ENCODE results near the gene PRPF6. TPM values are rescaled to one million over a fixed set of nuclear protein-coding genes. Genes with fewer than 3 reads are reported as not detected.

Gene PRPF6
- polyA plus RNA-seq, 3 donors: 29.1 to 47.7 (median 34.5) TPM

- Histone ChIP-seq H3K27ac (ENCODE audit: low read depth in 1 of 2, low read length in 2 of 2) (no peak overlapping the region), H2AFZ (ENCODE audit: insufficient read depth, low read depth, low read length, poor library complexity, severe bottlenecking) (no peak overlapping the region), H3K36me3 (replicated peaks in 1 of 2; ENCODE audit: control insufficient read depth in 1 of 2, insufficient read depth in 2 of 2, low read length in 2 of 2) (peaks cover 40 to 56% of the 10 kb centered on the region in 2 donors), H3K27me3 (ENCODE audit: control insufficient read depth in 2 of 2, insufficient read depth in 2 of 2, low read length in 2 of 2) (peaks cover 0 to 5% of the 10 kb centered on the region in 2 donors), H3K79me2 (ENCODE audit: insufficient read depth, low read length) (peaks cover 23% of the 10 kb centered on the region), H3K9ac (ENCODE audit: insufficient read depth, low read length, poor library complexity, severe bottlenecking) (no peak overlapping the region), H3K4me3 (replicated peaks in 1 of 3; ENCODE audit: low read depth in 2 of 3, low read length in 3 of 3) (no peak overlapping the region), H3K4me2 (replicated peaks; ENCODE audit: extremely low read depth, low read length, poor library complexity, severe bottlenecking) (no peak overlapping the region), H3K4me1 (ENCODE audit: control insufficient read depth in 1 of 2, insufficient read depth in 2 of 2, low read length in 2 of 2) (peaks cover 29 to 39% of the 10 kb centered on the region in 2 donors), H4K20me1 (ENCODE audit: insufficient read depth, low read length) (no peaks in the 10 kb centered on the region), H3K9me3 (replicated peaks in 1 of 2; ENCODE audit: control insufficient read depth in 1 of 2, insufficient read depth in 1 of 2, low read length in 2 of 2) (no peaks in the 10 kb centered on the region)
- H3K27ac Mint-ChIP-seq: peak overlapping the region in 1 of 7 donors; percentile 37
- no peak overlapping the region for H3K4me3 Mint-ChIP-seq
- DNase-seq: no peak
- H3K36me3 Mint-ChIP-seq: peaks cover 47 to 52% of the 10 kb centered on the region in 2 donors
- no peaks in the 10 kb centered on the region for H3K9me3 Mint-ChIP-seq
- H3K27me3 Mint-ChIP-seq (ENCODE audit: low read depth in 3 of 3): peaks cover 0 to 7% (median 7%) of the 10 kb centered on the region in 3 donors
- no peak for TF ChIP-seq CTCF (IDR thresholded peaks at IDR 0.05)
- 95% methylated on average over 13 of the region's 14 CpGs for WGBS (ENCODE audit: insufficient coverage)
- peaks cover 32% of the 10 kb centered on the region for H3K4me1 Mint-ChIP-seq
- intact Hi-C loops (cut with micrococcal nuclease): loop anchor here (5.0 to 10.0 kb wide), 3 partner anchors 79 to 1838 kb away; partner anchors contain the start of genes PSMA7 (in 1 of the 2), PTK6 (in 1 of the 2), SS18L1 (in 1 of the 2) and TCEA2 (in 1 of the 2)
Observed at GRCh38 chr20:63982937-63983336, 2.0 kb downstream of the PRPF6 start.

GRCh38 chr20:64000906-64001305 lies 20.0 kb downstream of the PRPF6 start:
- 97% methylated on average over 10 of the region's 12 CpGs for WGBS (ENCODE audit: insufficient coverage)

More at GRCh38 chr20:64000906-64001305, 20.0 kb downstream of the PRPF6 start:
- Mint-ChIP-seq H3K36me3 (peaks cover 78 to 99% of the 10 kb centered on the region in 2 donors), H3K4me1 (no peaks in the 10 kb centered on the region), H3K9me3 (no peaks in the 10 kb centered on the region), H3K4me3 (no peak overlapping the region), H3K27ac (no peak overlapping the region), H3K27me3 (ENCODE audit: low read depth in 3 of 3) (no peaks in the 10 kb centered on the region)
- intact Hi-C loops (cut with micrococcal nuclease): no loop called here
- Histone ChIP-seq H3K36me3 (replicated peaks in 1 of 2; ENCODE audit: control insufficient read depth in 1 of 2, insufficient read depth in 2 of 2, low read length in 2 of 2) (peaks cover 80 to 98% of the 10 kb centered on the region in 2 donors), H3K27me3 (ENCODE audit: control insufficient read depth in 2 of 2, insufficient read depth in 2 of 2, low read length in 2 of 2) (no peaks in the 10 kb centered on the region), H4K20me1 (ENCODE audit: insufficient read depth, low read length) (peaks cover 22% of the 10 kb centered on the region), H3K9me3 (replicated peaks in 1 of 2; ENCODE audit: control insufficient read depth in 1 of 2, insufficient read depth in 1 of 2, low read length in 2 of 2) (no peaks in the 10 kb centered on the region), H3K4me3 (replicated peaks in 1 of 3; ENCODE audit: low read depth in 2 of 3, low read length in 3 of 3) (no peak overlapping the region), H2AFZ (ENCODE audit: insufficient read depth, low read depth, low read length, poor library complexity, severe bottlenecking) (no peak overlapping the region), H3K4me1 (ENCODE audit: control insufficient read depth in 1 of 2, insufficient read depth in 2 of 2, low read length in 2 of 2) (no peaks in the 10 kb centered on the region), H3K4me2 (replicated peaks; ENCODE audit: extremely low read depth, low read length, poor library complexity, severe bottlenecking) (no peak overlapping the region), H3K9ac (ENCODE audit: insufficient read depth, low read length, poor library complexity, severe bottlenecking) (no peak overlapping the region), H3K79me2 (ENCODE audit: insufficient read depth, low read length) (no peaks in the 10 kb centered on the region), H3K27ac (ENCODE audit: low read depth in 1 of 2, low read length in 2 of 2) (no peak overlapping the region)
- DNase-seq: no peak
- no peak for TF ChIP-seq CTCF (IDR thresholded peaks at IDR 0.05)

Data from CD14-positive monocyte (primary cell).